H1 (cell line): ENCODE results near the gene ITGA3. TPM values are rescaled to one million over a fixed set of nuclear protein-coding genes. Genes with fewer than 3 reads are reported as not detected.

Source experiments
- CTCF ChIA-PET: fragments of 300-600 bp; sonication (Branson Sonifier 250); formaldehyde crosslinking; loops from one replicate; lab custom pipeline; 2021; ENCODE audit not compliant: partially characterized antibody; lab: Charles Lee
- POLR2A ChIA-PET: fragments of 300-600 bp; sonication (Branson Sonifier 250); formaldehyde crosslinking; loops from one replicate; lab custom pipeline; 2021; ENCODE audit warnings: inconsistent platforms; ENCODE audit not compliant: partially characterized antibody; lab: Charles Lee
- DNase-seq, 2 experiments: peaks; one replicate each; pipeline versions ENCODE4 v3.0.0 to v3.0.0-alpha.2; 2010 to 2022; ENCODE audit warnings: low spot score in 2 of 2, low read depth in 1 of 2, mixed read lengths in 1 of 2
- FAIRE-seq: peaks from 2 replicates; lab custom pipeline; 2011; peaks lifted over from hg19 to GRCh38; lab: Jason Lieb, UNC
- H2AFZ ChIP-seq: 2 replicates; pipeline ENCODE4 v1.8.1; 2012; ENCODE audit warnings: low read length, inconsistent platforms
- H2AK5ac ChIP-seq: 2 replicates; pipeline ENCODE4 v1.6.1; 2013; ENCODE audit warnings: low read depth, low read length
- H2BK120ac ChIP-seq: replicated peaks from 2 replicates; pipeline ENCODE3; 2013; ENCODE audit warnings: low read depth, low read length, inconsistent platforms
- H2BK12ac ChIP-seq: 2 replicates; pipeline ENCODE4 v1.6.1; 2013; ENCODE audit warnings: low read depth, low read length
- H2BK15ac ChIP-seq: 2 replicates; pipeline ENCODE4 v1.6.1; 2013; ENCODE audit warnings: low read length
- H2BK20ac ChIP-seq: 2 replicates; pipeline ENCODE4 v1.6.1; 2013; ENCODE audit warnings: low read length
- H2BK5ac ChIP-seq: 2 replicates; pipeline ENCODE4 v1.6.1; 2013; ENCODE audit warnings: low read depth, low read length
- H3K14ac ChIP-seq: 2 replicates; pipeline ENCODE4 v1.6.1; 2013; ENCODE audit warnings: inconsistent platforms; ENCODE audit not compliant: insufficient read length
- H3K18ac ChIP-seq: 2 replicates; pipeline ENCODE4 v1.6.1; 2013; ENCODE audit warnings: low read length; ENCODE audit errors: extremely low read depth
- H3K23ac ChIP-seq: 2 replicates; pipeline ENCODE4 v1.6.1; 2013; ENCODE audit warnings: inconsistent platforms; ENCODE audit not compliant: insufficient read length
- H3K23me2 ChIP-seq: 2 replicates; pipeline ENCODE4 v1.6.1; 2013; ENCODE audit warnings: low read depth, low read length
- H3K27ac ChIP-seq: 2 replicates; pipeline ENCODE4 v1.6.1; 2011; ENCODE audit warnings: low read depth, low read length, inconsistent platforms
- H3K27me3 ChIP-seq, 4 experiments: replicated peaks in 1 of 4; 1 replicate in 1 of 4; 2 replicates in 3 of 4; pipeline versions ENCODE4 v1.6.1 to v1.8.1; 2011 to 2013; ENCODE audit warnings: low read length in 3 of 4, mild to moderate bottlenecking in 3 of 4, inconsistent platforms in 2 of 4, mixed read lengths in 2 of 4, moderate library complexity in 1 of 4; ENCODE audit not compliant: control insufficient read depth in 3 of 4, insufficient read depth in 3 of 4; ENCODE audit errors: extremely low read depth in 1 of 4
- H3K36me3 ChIP-seq, 4 experiments: 2 replicates each; pipeline versions ENCODE4 v1.6.1 to v1.8.1; 2011 to 2013; ENCODE audit warnings: mild to moderate bottlenecking in 4 of 4, low read length in 3 of 4, moderate library complexity in 2 of 4, control low read depth in 1 of 4, inconsistent platforms in 1 of 4; ENCODE audit not compliant: insufficient read depth in 4 of 4, control insufficient read depth in 2 of 4
- H3K4ac ChIP-seq: replicated peaks from 2 replicates; pipeline ENCODE3; 2013; ENCODE audit warnings: low read length, low read depth, mixed read lengths, inconsistent platforms; ENCODE audit not compliant: insufficient read length
- H3K4me1 ChIP-seq, 4 experiments: replicated peaks in 1 of 4; 1 replicate in 1 of 4; 2 replicates in 3 of 4; pipeline versions ENCODE4 v1.6.1 to v1.8.1; 2011 to 2013; ENCODE audit warnings: low read length in 3 of 4, inconsistent platforms in 2 of 4, mixed read lengths in 1 of 4; ENCODE audit not compliant: insufficient read depth in 4 of 4, control insufficient read depth in 3 of 4
- H3K4me2 ChIP-seq, 2 experiments: 2 replicates each; pipeline versions ENCODE4 v1.6.1 to v1.8.1; 2011 to 2013; ENCODE audit warnings: low read depth in 2 of 2, low read length in 2 of 2, control low read depth in 1 of 2, inconsistent platforms in 1 of 2, mild to moderate bottlenecking in 1 of 2; ENCODE audit not compliant: insufficient read depth in 1 of 2
- H3K4me3 ChIP-seq, 4 experiments: fragments of 200-600, 300-600 bp in 1 of 4; sonication (generic), shearing (Covaris generic), sonication (Bioruptor Twin) in 1 of 4; 2 replicates each; pipeline versions ENCODE4 v1.5.1 to v1.8.1; 2011 to 2016; ENCODE audit warnings: low read length in 4 of 4, low read depth in 3 of 4, control low read depth in 2 of 4, inconsistent platforms in 2 of 4, mild to moderate bottlenecking in 2 of 4, mixed read lengths in 1 of 4, moderate library complexity in 1 of 4; ENCODE audit not compliant: insufficient read depth in 2 of 4; ENCODE audit errors: extremely low read depth in 1 of 4
- H3K56ac ChIP-seq: replicated peaks from 2 replicates; pipeline ENCODE3; 2013; ENCODE audit warnings: low read depth, mild to moderate bottlenecking, mixed read lengths, low read length, inconsistent platforms; ENCODE audit not compliant: insufficient read length
- H3K79me1 ChIP-seq: 2 replicates; pipeline ENCODE4 v1.6.1; 2013; ENCODE audit warnings: low read depth, low read length, control low read depth
- H3K79me2 ChIP-seq, 2 experiments: 2 replicates each; pipeline versions ENCODE4 v1.6.1 to v1.8.1; 2012 to 2013; ENCODE audit warnings: low read length in 2 of 2, mild to moderate bottlenecking in 2 of 2, inconsistent platforms in 1 of 2; ENCODE audit not compliant: insufficient read depth in 2 of 2, control insufficient read depth in 1 of 2
- H3K9ac ChIP-seq, 4 experiments: replicated peaks in 1 of 4; 1 replicate in 1 of 4; 2 replicates in 3 of 4; pipeline versions ENCODE4 v1.6.1 to v1.8.1; 2011 to 2013; ENCODE audit warnings: low read depth in 3 of 4, low read length in 3 of 4, control low read depth in 2 of 4, mild to moderate bottlenecking in 2 of 4, moderate library complexity in 2 of 4, inconsistent platforms in 1 of 4; ENCODE audit errors: extremely low read depth in 1 of 4
- H3K9me3 ChIP-seq, 2 experiments: 2 replicates each; pipeline versions ENCODE4 v1.6.1 to v1.8.1; 2012 to 2013; ENCODE audit warnings: mild to moderate bottlenecking in 2 of 2, moderate library complexity in 2 of 2, control low read depth in 1 of 2, inconsistent platforms in 1 of 2, low read depth in 1 of 2, low read length in 1 of 2, mixed read lengths in 1 of 2; ENCODE audit not compliant: insufficient read depth in 2 of 2
- H4K20me1 ChIP-seq, 2 experiments: replicated peaks in 1 of 2; 2 replicates each; pipeline versions ENCODE3 to v1.8.1; 2011 to 2013; ENCODE audit warnings: inconsistent platforms in 2 of 2, low read length in 2 of 2, mild to moderate bottlenecking in 1 of 2; ENCODE audit not compliant: insufficient read depth in 2 of 2, control insufficient read depth in 1 of 2
- H4K5ac ChIP-seq: 2 replicates; pipeline ENCODE4 v1.6.1; 2013; ENCODE audit warnings: low read length, low read depth, mixed read lengths, inconsistent platforms; ENCODE audit not compliant: insufficient read length
- H4K8ac ChIP-seq: 2 replicates; pipeline ENCODE4 v1.8.0; 2013; ENCODE audit warnings: mild to moderate bottlenecking, moderate library complexity, low read length, inconsistent platforms; ENCODE audit not compliant: insufficient read depth; ENCODE audit errors: extremely low read depth
- H4K91ac ChIP-seq: replicated peaks from 2 replicates; pipeline ENCODE3; 2013; ENCODE audit warnings: low read length, mixed read lengths, inconsistent platforms; ENCODE audit not compliant: insufficient read length
- EGR1 ChIP-seq: IDR thresholded peaks from 2 replicates; pipeline ENCODE4 v1.6.1; 2011; ENCODE audit warnings: low read depth, low read length, borderline replicate concordance
- GABPA ChIP-seq: IDR thresholded peaks from 2 replicates; pipeline ENCODE4 v1.6.1; 2011; ENCODE audit warnings: mild to moderate bottlenecking, low read length, moderate library complexity, borderline replicate concordance; ENCODE audit not compliant: insufficient read depth
- MAX ChIP-seq: IDR thresholded peaks from 2 replicates; pipeline ENCODE4 v1.6.1; 2012; ENCODE audit warnings: inconsistent platforms
- NANOG ChIP-seq: IDR thresholded peaks from 2 replicates; pipeline ENCODE4 v1.6.1; 2011; ENCODE audit warnings: low read length, low read depth, mild to moderate bottlenecking, inconsistent platforms; ENCODE audit not compliant: insufficient read depth, poor library complexity, severe bottlenecking
- NRF1 ChIP-seq: IDR thresholded peaks from 2 replicates; pipeline ENCODE4 v1.6.1; 2011; ENCODE audit warnings: mild to moderate bottlenecking, low read depth, low read length, improper control_type of control experiment
- RAD21 ChIP-seq, 2 experiments: IDR thresholded peaks in 1 of 2; conservative IDR thresholded peaks in 1 of 2; 2 replicates each; pipeline ENCODE4 v1.6.1; 2011; ENCODE audit warnings: low read depth in 2 of 2, low read length in 2 of 2, improper control_type of control experiment in 1 of 2, inconsistent platforms in 1 of 2, mild to moderate bottlenecking in 1 of 2, moderate library complexity in 1 of 2
- RBBP5 ChIP-seq: IDR thresholded peaks from 2 replicates; pipeline ENCODE4 v1.7.1; 2012; ENCODE audit warnings: low read depth, mild to moderate bottlenecking, inconsistent platforms, low read length, moderate library complexity, borderline replicate concordance
- SRF ChIP-seq: IDR thresholded peaks from 2 replicates; pipeline ENCODE4 v1.6.1; 2011; ENCODE audit warnings: mild to moderate bottlenecking, low read depth, low read length, moderate library complexity
- TAF1 ChIP-seq: IDR thresholded peaks from 2 replicates; pipeline ENCODE4 v1.6.1; 2011; ENCODE audit warnings: mild to moderate bottlenecking, low read depth, low read length
- WGBS, 2 experiments: shearing (Covaris generic) in 1 of 2; methylation state at CpG; one replicate each; pipeline versions ENCODE4 v1.1.6 to v1.1.7; 2013 to 2015; ENCODE audit warnings: low lambda C conversion rate in 2 of 2, mixed read lengths in 2 of 2, inconsistent platforms in 1 of 2, low coverage in 1 of 2, missing lambda C conversion rate in 1 of 2; ENCODE audit not compliant: insufficient replicate concordance in 2 of 2, insufficient coverage in 1 of 2, insufficient read length in 1 of 2; ENCODE audit errors: extremely low coverage in 1 of 2, missing lambda C conversion rate in 1 of 2; 5-methylcytosine and 5-hydroxymethylcytosine counted together
- polyA plus RNA-seq, 7 experiments: library from polyadenylated mRNA; depleted of rRNA in 3 of 7; stranded (reverse) in 5 of 7; unstranded in 2 of 7; fragments of >200 nt in 5 of 7; fragments of 200-250 nt in 2 of 7; gene quantifications; 1 replicate in 5 of 7; 2 replicates in 1 of 7; 4 replicates in 1 of 7; pipeline versions ENCODE4 v1.2.1 to v1.2.3, GENCODE V29; 2011 to 2013; ENCODE audit warnings: missing spikeins in 2 of 7, mixed read lengths in 2 of 7
- total RNA-seq: library from RNA; stranded (reverse); fragmentation: NEBNext Ultra II Directional; extraction: Animal tissue kit (Norgen Biotek cat#: 25700); gene quantifications from 2 replicates; pipeline ENCODE4 v1.2.1, GENCODE V29; 2021

The ITGA3 gene
- total and polyA plus RNA-seq, 2 of the 8 experiments (the other 6 are each of a cell fraction or from before 2014, with no cell fraction given) = 24.0 to 24.2 TPM

- no peaks in the 10 kb centered on the region for H3K9me3 ChIP-seq
- no peak overlapping the region for H2AK5ac ChIP-seq
- no peak overlapping the region for H2BK5ac ChIP-seq
- no peak overlapping the region for H3K4ac ChIP-seq
- H3K27ac ChIP-seq = no peak overlapping the region
- H4K8ac ChIP-seq = no peak overlapping the region
- no peaks in the 10 kb centered on the region for H3K79me2 ChIP-seq
- H4K20me1 ChIP-seq = no peaks in the 10 kb centered on the region
- no peak overlapping the region for H3K14ac ChIP-seq
- no peak overlapping the region for H4K5ac ChIP-seq
- no peak for TF ChIP-seq NANOG
- no peak for TF ChIP-seq RAD21 (IDR thresholded peaks at IDR 0.05 in 1 of 2, conservative IDR thresholded peaks at IDR 0.05 in 1 of 2; ENCODE audit: low read depth in 2 of 2, low read length in 2 of 2)
- no peak for TF ChIP-seq RBBP5
- TF ChIP-seq TAF1 = no peak
- no peak for TF ChIP-seq MAX
- TF ChIP-seq EGR1 = no peak
- TF ChIP-seq NRF1 = no peak
- no peak for TF ChIP-seq GABPA
- no peak for TF ChIP-seq SRF
- peaks cover 0 to 3% (median 0%) of the 10 kb centered on the region in 4 experiments; a peak in 3 of 7 replicates for H3K27me3 ChIP-seq
- H3K79me1 ChIP-seq = no peaks in the 10 kb centered on the region
- no peak for FAIRE-seq
- CTCF ChIA-PET = interaction anchor here (0.7 to 15.7 kb wide), 7 partner anchors 9 to 110 kb away, joined by 3 to 412 read pairs (median 9); no protein-coding TSS in a partner anchor
- H2BK120ac ChIP-seq = no peak overlapping the region
- no peak overlapping the region for H3K9ac ChIP-seq
- H2BK15ac ChIP-seq = no peak overlapping the region
- no peak overlapping the region for H3K18ac ChIP-seq
- H2AFZ ChIP-seq = no peak overlapping the region
- H3K4me1 ChIP-seq = peaks cover 0 to 2% (median 0%) of the 10 kb centered on the region in 4 experiments; a peak in 2 of 7 replicates
- H3K4me2 ChIP-seq = no peak overlapping the region
- no peak for DNase-seq
- H3K23me2 ChIP-seq = peaks cover 6% of the 10 kb centered on the region
- no peak overlapping the region for H2BK12ac ChIP-seq
- POLR2A ChIA-PET = no interaction called here
- H3K56ac ChIP-seq = no peak overlapping the region
- H3K23ac ChIP-seq = no peak overlapping the region
- H4K91ac ChIP-seq = no peak overlapping the region
- H2BK20ac ChIP-seq = no peak overlapping the region
- no peaks in the 10 kb centered on the region for H3K36me3 ChIP-seq
- 79% methylated on average over 6 of the region's 6 CpGs; no CpG with 5 or more reads in 1 of the 2 experiments for WGBS, 2 experiments
- no peak overlapping the region for H3K4me3 ChIP-seq
These were observed 34.2 kb downstream of the ITGA3 start for GRCh38 chr17:50090071-50090470.
